Epithelial cell of esophagus (primary cell): ENCODE data around the gene KLF13.

ENCODE experiments used
- DNase-seq: peaks from one replicate; pipeline ENCODE4 v3.0.0; 2010; ENCODE audit warnings: low read depth
- H3K4me3 ChIP-seq: 2 replicates; pipeline ENCODE4 v1.5.1; 2011; ENCODE audit warnings: mild to moderate bottlenecking, low read length, control low read depth
- CTCF ChIP-seq: IDR thresholded peaks from 2 replicates; pipeline ENCODE4 v1.5.1; 2011; ENCODE audit warnings: low read depth, mild to moderate bottlenecking, low read length, control low read depth, inconsistent platforms; ENCODE audit not compliant: insufficient read depth; ENCODE audit errors: missing control alignments

The KLF13 gene

GRCh38 chr15:31335989-31336592 lies 9.5 kb downstream of the KLF13 start:
- TF ChIP-seq CTCF: no peak
- no peak for DNase-seq
- no peak overlapping the region for H3K4me3 ChIP-seq

DNA sequence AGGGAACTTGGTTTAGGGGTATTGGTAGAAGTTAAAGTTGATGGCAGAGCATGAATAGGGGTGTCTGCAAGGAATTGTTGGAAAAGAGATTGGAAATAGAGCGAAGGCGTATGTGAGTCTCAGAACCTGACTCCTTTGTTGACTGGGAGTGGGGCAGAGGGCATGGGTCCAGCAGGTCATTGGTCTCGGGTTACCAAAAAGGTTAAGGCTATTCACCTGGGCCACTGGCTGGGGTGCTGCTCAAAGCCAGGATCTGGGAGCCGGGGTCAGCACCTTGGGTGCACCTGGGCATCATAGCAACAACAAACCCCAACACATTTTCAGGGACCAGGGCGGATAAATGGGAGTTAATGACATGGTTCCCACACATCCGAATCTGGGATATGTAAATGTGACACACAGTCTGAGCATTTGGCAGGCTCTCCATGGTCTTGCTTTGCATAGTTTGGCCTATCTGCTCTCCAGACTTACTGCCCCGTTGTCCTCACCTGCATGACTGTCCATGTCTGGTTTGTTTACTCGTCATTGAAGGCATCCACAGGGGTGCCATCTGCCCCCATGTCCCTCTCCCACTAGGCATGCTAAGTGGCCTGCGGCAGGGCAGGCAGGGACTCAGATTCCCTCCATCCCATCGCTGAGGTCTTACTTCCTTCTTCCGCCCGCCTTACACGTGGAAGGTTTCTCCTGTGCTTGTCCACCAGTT lies 10.1 kb downstream of the KLF13 start:
- no peak for DNase-seq
- no peak for TF ChIP-seq CTCF
- H3K4me3 ChIP-seq: no peak overlapping the region

DNA sequence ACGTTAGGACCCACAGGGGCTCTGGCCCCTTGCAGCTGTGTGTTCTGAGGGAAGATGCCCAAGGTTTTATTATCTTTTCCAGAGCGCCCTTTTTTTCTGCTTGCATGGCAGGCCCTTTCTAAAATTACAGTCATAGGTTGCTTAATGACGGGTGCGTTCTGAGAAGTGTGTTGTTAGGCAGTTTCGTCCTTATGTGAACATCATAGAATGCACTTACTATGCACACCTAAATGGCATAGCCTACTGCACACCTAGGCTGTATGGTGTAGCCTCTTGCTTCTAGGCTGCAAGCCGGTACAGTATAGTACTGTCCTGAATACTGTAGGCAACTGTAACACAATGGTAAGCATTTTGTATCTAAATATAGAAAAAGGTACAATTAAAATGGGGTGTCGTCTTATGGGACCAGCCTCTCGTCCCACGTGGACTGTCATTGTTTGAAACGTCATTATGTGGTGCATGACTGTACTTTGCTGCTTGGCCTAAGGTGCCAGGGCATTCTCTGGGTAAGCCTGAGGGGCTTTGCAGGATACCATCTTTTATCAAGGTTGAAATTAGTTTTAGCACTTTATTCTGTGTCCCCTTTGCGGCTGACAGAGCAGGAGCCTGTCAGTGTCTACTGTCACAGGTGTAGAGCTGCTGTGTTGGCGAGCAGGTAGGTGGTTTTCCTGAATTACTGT lies 10.9 kb downstream of the KLF13 start:
- no peak overlapping the region for H3K4me3 ChIP-seq
- DNase-seq: no peak

DNA sequence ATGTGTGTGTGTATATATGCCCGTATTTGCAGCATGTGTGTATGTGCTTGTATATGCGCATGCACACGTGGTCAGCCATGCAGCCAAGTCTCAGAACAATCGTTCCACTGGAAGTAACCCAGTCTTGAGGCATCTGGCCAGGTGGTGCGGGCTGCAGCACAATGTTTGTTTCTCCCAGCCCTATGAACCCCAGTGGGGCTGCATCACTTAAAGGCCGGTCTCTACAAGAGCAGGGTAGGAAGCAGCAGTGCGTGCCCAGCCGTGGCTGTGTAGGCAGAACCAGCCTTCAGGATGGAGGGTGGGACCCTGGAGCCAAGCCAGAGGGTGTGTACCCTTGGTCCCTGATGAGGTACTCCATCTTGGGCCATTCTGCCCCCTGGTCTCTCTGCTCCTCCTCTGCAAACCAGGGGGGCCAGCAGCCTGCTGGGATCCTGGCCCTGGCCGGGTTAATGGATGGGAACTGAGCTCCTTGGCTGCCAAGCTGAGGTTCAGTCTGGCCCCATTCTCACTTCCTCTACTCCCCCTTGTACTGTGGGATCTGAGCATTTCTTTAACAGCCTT lies 11.8 kb downstream of the KLF13 start:
- TF ChIP-seq CTCF: no peak
- H3K4me3 ChIP-seq: no peak overlapping the region
- DNase-seq: no peak

More for the DNA sequence above, 10.9 kb downstream of the KLF13 start:
- no peak for TF ChIP-seq CTCF

DNA sequence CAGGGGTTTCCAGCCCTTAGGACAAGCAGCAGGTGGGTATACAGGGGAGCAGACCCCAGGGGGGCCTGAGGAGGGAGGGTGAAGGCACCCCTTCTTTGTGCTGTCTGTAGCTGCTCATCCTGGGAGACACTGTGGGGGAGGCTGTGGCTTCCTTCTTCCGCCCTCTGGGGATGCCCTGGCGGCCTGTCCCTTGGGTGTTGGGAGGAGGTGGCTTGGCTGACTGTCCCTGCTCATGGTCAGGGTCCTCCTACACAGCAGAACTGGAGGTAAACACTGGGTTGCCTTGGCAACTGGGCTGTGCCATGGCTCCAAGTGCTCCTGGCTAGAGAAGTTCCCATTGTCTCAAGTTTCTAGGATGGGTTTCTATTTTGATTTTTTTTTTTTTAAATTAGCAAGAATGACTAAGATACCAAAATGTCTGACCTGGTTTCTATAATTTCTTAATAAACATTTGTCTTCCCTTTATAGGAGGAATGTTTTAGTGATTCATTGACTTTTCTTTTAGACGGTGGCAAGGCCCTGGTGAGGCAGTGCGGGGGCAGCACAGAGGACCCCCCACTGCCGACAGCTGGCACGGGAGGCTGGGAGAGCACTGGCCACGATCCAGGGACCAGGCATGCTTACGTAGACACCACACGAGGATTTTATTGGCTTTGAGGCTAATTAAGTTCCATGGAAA lies 12.4 kb downstream of the KLF13 start:
- no peak overlapping the region for H3K4me3 ChIP-seq
- no peak for TF ChIP-seq CTCF
- no peak for DNase-seq

GRCh38 chr15:31339558-31339895 lies 12.9 kb downstream of the KLF13 start:
- no peak overlapping the region for H3K4me3 ChIP-seq
- no peak for DNase-seq
- no peak for TF ChIP-seq CTCF
